Testis (tissue), 2 donors: ENCODE results near the gene RASA3.

Source experiments
- CTCF ChIP-seq, 3 experiments: fragments of 450-650 bp in 2 of 3; fragments of 200-600 bp in 1 of 3; sonication (generic) in 1 of 3; IDR thresholded peaks; one replicate each; pipeline ENCODE4 v1.5.1; 2016 to 2019; ENCODE audit warnings: antibody characterized with exemption in 3 of 3, mild to moderate bottlenecking in 2 of 3, moderate library complexity in 1 of 3
- POLR2A ChIP-seq: fragments of 450-650 bp; IDR thresholded peaks from one replicate; pipeline ENCODE4 v1.6.1; 2017; ENCODE audit warnings: antibody characterized with exemption, mild to moderate bottlenecking, moderate library complexity

- TF ChIP-seq CTCF (IDR thresholded peaks at IDR 0.05), result no peak
- TF ChIP-seq POLR2A, result no peak
Measured at GRCh38 chr13:114009590-114010400, 122.6 kb downstream of the RASA3 start.
